Mucosa of descending colon (tissue), 3 donors: Measurements from ENCODE around the gene TMCC1. TPM values are rescaled to one million over a fixed set of nuclear protein-coding genes. Genes with fewer than 3 reads are reported as not detected.

ENCODE experiments used
- ATAC-seq: fragments of 200-7000 bp; cut with Tn5 transposase; one replicate; pipeline ENCODE4 v1.9.1; 2020; ENCODE audit warnings: mild to moderate bottlenecking, moderate library complexity
- DNase-seq, 3 donors: peaks; one replicate each; pipeline ENCODE4 v3.0.0-alpha.2; 2020
- H3K36me3 ChIP-seq: fragments of 200-600 bp; one replicate; pipeline ENCODE4 v1.8.0; 2021; ENCODE audit warnings: low read depth, mild to moderate bottlenecking
- H3K4me1 ChIP-seq: fragments of 200-600 bp; one replicate; pipeline ENCODE4 v1.8.0; 2021; ENCODE audit warnings: low read depth, mild to moderate bottlenecking
- H3K4me3 ChIP-seq: fragments of 200-600 bp; one replicate; pipeline ENCODE4 v1.8.0; 2021; ENCODE audit warnings: mild to moderate bottlenecking
- H3K9me3 ChIP-seq: fragments of 200-600 bp; one replicate; pipeline ENCODE4 v1.8.0; 2021; ENCODE audit warnings: mild to moderate bottlenecking
- CTCF ChIP-seq: fragments of 200-600 bp; IDR thresholded peaks from one replicate; pipeline ENCODE4 v1.8.0; 2022; ENCODE audit warnings: antibody characterized with exemption, mild to moderate bottlenecking
- intact Hi-C, 2 donors: fragments of 100-400 bp; cut with DNase I in 1 of 2; cut with micrococcal nuclease in 1 of 2; formaldehyde crosslinking; loops; one replicate each; pipeline versions ENCODE4 v1.11.0 to v1.11.1; 2022; cut with DNase I, micrococcal nuclease
- total RNA-seq, 3 donors: library from RNA; stranded (reverse); fragmentation: NEBNext Ultra II Directional in 2 of 3; extraction: Animal tissue kit (Norgen Biotek cat#: 25700) in 2 of 3; gene quantifications; one replicate each; pipeline versions ENCODE4 v1.2.1 to v1.2.4, GENCODE V29; 2021 to 2023
- donor health status: DM: no; HTN: no; CAD: no; lungs with moderate emphysema.
- donor health status: DM: no; HTN: no; CAD: no.
- donor health status: DM: no; HTN: yes; CAD: no.

TMCC1 gene
- total RNA-seq, 3 donors from 2014 or later, result 28.6 to 58.7 (median 28.9) TPM

DNA sequence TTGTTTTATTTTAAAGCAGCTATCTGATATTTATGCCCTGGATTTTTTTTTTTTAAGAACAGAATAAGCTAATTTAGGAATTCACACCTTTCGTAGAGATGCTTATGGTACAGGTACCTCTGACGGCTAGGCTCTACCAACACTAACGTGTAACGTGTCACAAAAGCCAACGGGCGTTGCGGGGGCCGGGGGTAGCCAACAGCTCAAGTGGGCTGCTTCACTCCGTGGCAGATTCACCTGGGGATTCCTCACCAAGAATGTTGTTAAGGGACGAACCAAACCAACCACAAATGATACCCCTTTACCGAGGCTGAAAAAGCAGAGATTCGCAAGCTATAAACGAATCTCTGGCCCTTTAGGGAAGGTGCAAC lies 1.0 kb downstream of the TMCC1 start:
- ATAC-seq (no peak), DNase-seq (peak in 2 of 3 donors; percentile 31 to 46)
- Histone ChIP-seq H3K36me3 (no peaks in the 10 kb centered on the region), H3K9me3 (no peaks in the 10 kb centered on the region), H3K4me1 (peaks cover 15% of the 10 kb centered on the region), H3K4me3 (peak overlapping the region; percentile 65)
- no peak for TF ChIP-seq CTCF
- intact Hi-C loops, result no loop called here

DNA sequence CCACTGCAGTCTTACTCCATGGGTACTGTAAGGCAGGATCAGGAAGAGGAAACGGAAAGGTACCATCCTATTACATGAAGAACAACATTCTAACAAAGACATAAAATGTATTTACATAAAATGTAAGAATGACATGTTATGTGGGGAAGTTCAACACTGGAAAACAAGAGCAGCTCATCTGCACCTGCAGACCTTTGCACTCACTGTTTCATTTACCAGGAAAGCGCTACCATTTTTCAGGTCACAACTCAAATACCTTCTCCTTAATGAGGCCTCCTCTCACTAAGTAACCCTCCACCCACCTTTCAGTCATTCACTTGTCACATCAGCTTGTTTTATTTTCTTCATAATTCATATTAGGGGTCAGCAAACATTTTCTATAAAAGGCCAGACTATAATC lies 2.6 kb downstream of the TMCC1 start:
- intact Hi-C loops, result no loop called here
- Histone ChIP-seq H3K36me3 (no peaks in the 10 kb centered on the region), H3K9me3 (no peaks in the 10 kb centered on the region), H3K4me3 (no peak overlapping the region), H3K4me1 (peaks cover 15% of the 10 kb centered on the region)
- peak in 1 of 3 donors; percentile 10 for DNase-seq
- no peak for TF ChIP-seq CTCF
- ATAC-seq, result peak; percentile 2

- Histone ChIP-seq H3K4me1 (peaks cover 15% of the 10 kb centered on the region), H3K36me3 (no peaks in the 10 kb centered on the region), H3K4me3 (no peak overlapping the region), H3K9me3 (no peaks in the 10 kb centered on the region)
- DNase-seq (peak in 1 of 3 donors; percentile 10), ATAC-seq (peak; percentile 9)
- no peak for TF ChIP-seq CTCF
- intact Hi-C loops, result no loop called here
These were observed 3.4 kb downstream of the TMCC1 start for GRCh38 chr3:129890125-129890524.

- H3K4me1 ChIP-seq, result peaks cover 15% of the 10 kb centered on the region
- ATAC-seq (no peak), DNase-seq (no peak)
- intact Hi-C loops, result no loop called here
- H3K9me3 ChIP-seq, result no peaks in the 10 kb centered on the region
- TF ChIP-seq CTCF, result no peak
- no peak overlapping the region for H3K4me3 ChIP-seq
- H3K36me3 ChIP-seq, result no peaks in the 10 kb centered on the region
These were observed 4.7 kb downstream of the TMCC1 start for GRCh38 chr3:129888771-129889170.

- H3K4me3 ChIP-seq, result no peak overlapping the region
- ATAC-seq, result no peak
These were observed 12.2 kb downstream of the TMCC1 start for GRCh38 chr3:129881261-129881660.

More at GRCh38 chr3:129881261-129881660, 12.2 kb downstream of the TMCC1 start:
- Histone ChIP-seq H3K36me3 (no peaks in the 10 kb centered on the region), H3K4me1 (no peaks in the 10 kb centered on the region), H3K9me3 (no peaks in the 10 kb centered on the region)
- DNase-seq, result no peak
- intact Hi-C loops, result no loop called here
- TF ChIP-seq CTCF, result no peak
